CD4-positive, alpha-beta T cell (primary cell): Measurements from ENCODE around the gene LILRA2. TPM values are rescaled to one million over a fixed set of nuclear protein-coding genes. Genes with fewer than 3 reads are reported as not detected.

Experiments
- ATAC-seq: fragments of 200-7000 bp; cut with Tn5 transposase; one replicate; pipeline ENCODE4 v1.10.0; 2022; ENCODE audit warnings: mild to moderate bottlenecking; ENCODE audit not compliant: poor library complexity
- CTCF ChIA-PET: fragments of 350-600 bp; sonication (Branson Sonifier 250); formaldehyde crosslinking; loops from one replicate; lab custom pipeline; 2021; ENCODE audit warnings: antibody characterized with exemption, inconsistent platforms; lab: Charles Lee
- POLR2A ChIA-PET: fragments of 350-600 bp; sonication (Branson Sonifier 250); formaldehyde crosslinking; loops from one replicate; lab custom pipeline; 2021; ENCODE audit warnings: antibody characterized with exemption, inconsistent platforms; lab: Charles Lee
- DNase-seq, 14 experiments: peaks; one replicate each; pipeline ENCODE4 v3.0.0-alpha.2; 2013 to 2020; ENCODE audit warnings: mixed read lengths in 2 of 14
- H3K27ac ChIP-seq, 2 donors: one replicate each; pipeline versions ENCODE4 v1.5.1 to v1.7.0; 2013; ENCODE audit warnings: low read length in 2 of 2, low read depth in 1 of 2, mild to moderate bottlenecking in 1 of 2
- H3K27me3 ChIP-seq, 2 experiments: 1 replicate in 1 of 2; 2 replicates in 1 of 2; pipeline versions ENCODE4 v1.6.1 to v1.7.0; 2013; ENCODE audit warnings: low read length in 2 of 2, control low read depth in 1 of 2, mild to moderate bottlenecking in 1 of 2, moderate library complexity in 1 of 2; ENCODE audit not compliant: insufficient read depth in 2 of 2, control insufficient read depth in 1 of 2
- H3K36me3 ChIP-seq: one replicate; pipeline ENCODE4 v1.6.1; 2013; ENCODE audit warnings: low read length, control low read depth; ENCODE audit not compliant: insufficient read depth
- H3K4me1 ChIP-seq: one replicate; pipeline ENCODE4 v1.6.1; 2013; ENCODE audit warnings: low read length, control low read depth; ENCODE audit not compliant: insufficient read depth
- H3K4me3 ChIP-seq: one replicate; pipeline ENCODE4 v1.5.1; 2013; ENCODE audit warnings: mild to moderate bottlenecking, low read length, moderate library complexity
- H3K9me3 ChIP-seq, 2 experiments: 1 replicate in 1 of 2; 2 replicates in 1 of 2; pipeline versions ENCODE4 v1.6.1 to v1.7.0; 2013; ENCODE audit warnings: low read length in 2 of 2, mild to moderate bottlenecking in 2 of 2, control low read depth in 1 of 2, moderate library complexity in 1 of 2; ENCODE audit not compliant: control insufficient read depth in 1 of 2, insufficient read depth in 1 of 2
- H3K27ac Mint-ChIP-seq: one replicate; pipeline ENCODE4 v1.8.0; 2020; ENCODE audit warnings: mixed read lengths
- H3K27me3 Mint-ChIP-seq: one replicate; pipeline ENCODE4 v1.8.0; 2021; ENCODE audit warnings: mixed read lengths
- H3K36me3 Mint-ChIP-seq: one replicate; pipeline ENCODE4 v1.8.0; 2021; ENCODE audit warnings: low read depth, mixed read lengths
- H3K4me1 Mint-ChIP-seq: one replicate; pipeline ENCODE4 v1.8.0; 2021; ENCODE audit warnings: low read depth, mixed read lengths
- H3K4me3 Mint-ChIP-seq: one replicate; pipeline ENCODE4 v1.8.0; 2020; ENCODE audit warnings: mild to moderate bottlenecking, mixed read lengths
- H3K9me3 Mint-ChIP-seq: one replicate; pipeline ENCODE4 v1.8.0; 2020; ENCODE audit warnings: mixed read lengths
- CTCF ChIP-seq: fragments of 200-600 bp; IDR thresholded peaks from one replicate; pipeline ENCODE4 v1.8.0; 2022; ENCODE audit warnings: antibody characterized with exemption, mild to moderate bottlenecking
- intact Hi-C, 2 experiments: fragments of 100-400 bp; cut with DNase I in 1 of 2; cut with micrococcal nuclease in 1 of 2; formaldehyde crosslinking; loops; one replicate each; pipeline versions ENCODE4 v1.15.1 to v1.9.0; 2023 to 2025; cut with DNase I, micrococcal nuclease
- total RNA-seq, 174 experiments: library from RNA in 2 of 174; stranded (reverse) in 2 of 174; gene quantifications; one replicate each; pipeline ENCODE4 v1.2.3 and lab custom pipeline; 2021 to 2026

LILRA2 gene
- total RNA-seq, 2 experiments from 2014 or later, result 0.78 to 0.91 TPM

DNA sequence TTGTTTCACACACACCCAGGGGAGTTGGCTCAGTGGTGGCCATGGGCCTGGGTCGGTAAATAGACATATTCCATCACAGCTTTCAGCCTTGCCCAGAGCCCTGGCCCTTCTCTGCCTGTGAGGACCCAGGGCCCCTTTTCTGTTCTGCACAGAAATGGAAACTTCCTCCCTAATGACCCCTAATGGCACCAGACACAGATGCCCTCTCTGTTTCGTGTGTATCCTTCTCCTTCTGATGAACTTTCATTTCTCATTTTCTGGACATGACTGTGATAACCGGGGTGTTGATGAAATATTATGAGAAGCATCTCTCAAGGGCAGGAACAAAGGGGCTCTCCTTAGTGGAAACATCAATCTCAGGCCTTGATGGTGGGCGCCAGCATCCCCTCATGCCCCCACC is 32.6 kb downstream of the LILRA2 start:
- intact Hi-C loops, result no loop called here
- POLR2A ChIA-PET, result no interaction called here
- H3K9me3 ChIP-seq, result peaks cover 5 to 23% of the 10 kb centered on the region in 2 experiments
- no peak overlapping the region for H3K4me3 Mint-ChIP-seq
- no peak for TF ChIP-seq CTCF
- ATAC-seq (no peak), DNase-seq (peak in 1 of 14 experiments; percentile 20)
- H3K4me1 ChIP-seq, result peaks cover 8% of the 10 kb centered on the region
- no peak overlapping the region for H3K27ac Mint-ChIP-seq
- H3K27me3 Mint-ChIP-seq, result peaks cover 54% of the 10 kb centered on the region
- peaks cover 4% of the 10 kb centered on the region for H3K9me3 Mint-ChIP-seq
- H3K4me1 Mint-ChIP-seq, result no peaks in the 10 kb centered on the region
- no peak overlapping the region for H3K4me3 ChIP-seq
- no peaks in the 10 kb centered on the region for H3K36me3 Mint-ChIP-seq
- no peaks in the 10 kb centered on the region for H3K36me3 ChIP-seq
- H3K27ac ChIP-seq, result no peak overlapping the region
- peaks cover 0 to 18% of the 10 kb centered on the region in 2 experiments for H3K27me3 ChIP-seq
- CTCF ChIA-PET, result no interaction called here

DNA sequence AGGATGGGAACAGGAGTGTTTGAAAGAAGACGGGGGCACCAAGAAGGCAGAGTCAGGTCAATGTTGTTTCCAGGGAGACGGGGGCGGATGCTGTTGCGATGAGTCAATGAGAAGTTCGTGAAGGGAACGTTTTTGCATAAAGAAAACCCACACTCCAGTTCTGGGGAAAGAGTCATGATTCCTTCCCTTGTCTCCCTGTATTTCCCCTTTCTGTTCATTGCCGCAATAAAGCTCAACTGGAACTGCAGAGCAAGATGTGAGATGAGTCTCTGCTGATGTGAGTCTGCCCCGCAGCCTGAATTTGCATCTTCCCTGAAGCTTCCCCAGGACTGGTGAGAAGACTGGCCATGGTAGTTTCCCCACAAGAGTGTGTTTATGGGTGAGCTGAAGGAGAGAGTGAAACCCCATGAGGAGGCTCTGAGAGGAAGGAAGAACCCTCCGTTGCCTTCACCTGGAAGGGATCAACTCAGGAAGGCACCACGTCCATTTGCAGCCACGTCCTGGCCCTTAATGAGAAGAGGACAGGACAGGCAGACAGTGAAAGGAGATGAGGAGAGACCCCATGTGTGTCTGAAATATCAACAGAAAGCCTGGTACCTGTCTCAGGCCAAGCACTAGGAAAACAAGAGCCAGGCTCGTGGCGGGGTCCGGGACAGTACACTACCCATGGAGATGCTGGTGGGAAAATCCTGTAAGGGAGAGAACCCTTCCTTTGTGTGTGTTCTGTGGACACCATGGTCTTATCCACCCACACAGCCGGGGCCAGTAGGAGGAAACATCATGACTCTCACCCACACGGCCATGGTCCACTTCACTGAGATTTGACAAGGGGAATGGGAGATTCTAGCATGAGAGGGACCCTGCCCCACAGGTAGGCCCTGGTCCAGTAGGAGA is 33.5 kb downstream of the LILRA2 start:
- Mint-ChIP-seq H3K27ac (no peak overlapping the region), H3K4me3 (no peak overlapping the region), H3K4me1 (no peaks in the 10 kb centered on the region), H3K9me3 (peaks cover 4% of the 10 kb centered on the region), H3K27me3 (peaks cover 47% of the 10 kb centered on the region), H3K36me3 (no peaks in the 10 kb centered on the region)
- ChIA-PET POLR2A (no interaction called here), CTCF (no interaction called here)
- peaks cover 8% of the 10 kb centered on the region for H3K4me1 ChIP-seq
- DNase-seq, result peak in 2 of 14 experiments; percentile 40 to 55
- TF ChIP-seq CTCF, result no peak
- no peak overlapping the region for H3K4me3 ChIP-seq
- H3K36me3 ChIP-seq, result no peaks in the 10 kb centered on the region
- peaks cover 5 to 23% of the 10 kb centered on the region in 2 experiments for H3K9me3 ChIP-seq
- ATAC-seq, result no peak
- H3K27me3 ChIP-seq, result peaks cover 0 to 18% of the 10 kb centered on the region in 2 experiments
- no peak overlapping the region for H3K27ac ChIP-seq
- intact Hi-C loops, result no loop called here

DNA sequence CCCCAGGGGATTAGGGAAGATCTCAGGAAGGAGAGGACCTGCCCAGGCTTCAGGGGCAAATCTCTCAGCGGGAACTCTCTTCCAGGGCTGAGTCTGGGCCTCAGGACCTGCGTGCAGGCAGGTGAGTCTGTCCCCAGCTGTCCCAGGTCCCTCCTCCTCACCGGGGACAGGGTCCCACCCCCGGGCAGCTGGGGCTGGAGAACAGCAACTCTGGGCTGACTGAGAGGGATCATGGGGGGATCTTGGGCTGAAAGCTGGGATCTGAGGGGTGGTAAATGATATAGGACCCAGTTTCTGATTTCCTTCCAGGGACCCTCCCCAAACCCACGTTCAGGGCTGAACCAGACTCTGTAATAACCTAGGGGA is 34.2 kb downstream of the LILRA2 start:
- no peak for TF ChIP-seq CTCF
- Histone ChIP-seq H3K4me3 (no peak overlapping the region), H3K36me3 (no peaks in the 10 kb centered on the region), H3K9me3 (peaks cover 5 to 26% of the 10 kb centered on the region in 2 experiments), H3K27me3 (peaks cover 0 to 18% of the 10 kb centered on the region in 2 experiments), H3K27ac (no peak overlapping the region), H3K4me1 (peaks cover 8% of the 10 kb centered on the region)
- Mint-ChIP-seq H3K27me3 (peaks cover 41% of the 10 kb centered on the region), H3K4me3 (no peak overlapping the region), H3K36me3 (no peaks in the 10 kb centered on the region), H3K27ac (no peak overlapping the region), H3K9me3 (peaks cover 4% of the 10 kb centered on the region), H3K4me1 (no peaks in the 10 kb centered on the region)
- intact Hi-C loops, result no loop called here
- ChIA-PET POLR2A (no interaction called here), CTCF (no interaction called here)
- no peak for DNase-seq
- no peak for ATAC-seq
